ENCODE results near the gene GRIK2.

DNA sequence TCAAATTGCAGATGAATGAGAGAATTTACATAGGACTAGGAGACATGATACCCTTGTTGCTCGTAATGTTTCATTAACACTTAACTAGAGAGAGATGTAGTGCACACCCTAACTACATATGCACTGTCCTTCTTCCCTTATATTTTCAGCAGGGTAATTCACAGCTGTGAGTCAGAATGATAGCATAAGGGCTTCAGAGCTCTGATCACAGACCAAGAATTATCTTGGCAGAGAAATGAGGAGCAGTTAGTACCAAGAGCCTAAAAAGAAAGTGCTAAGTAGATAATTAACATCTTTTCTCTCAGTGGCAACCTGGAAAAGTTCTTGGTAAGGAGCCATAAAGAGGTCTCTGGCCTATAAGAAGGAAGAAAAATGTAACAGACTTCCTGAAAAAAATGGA, 35.8 kb downstream of the GRIK2 start:
- TF ChIP-seq EZH2 (IDR thresholded peaks at IDR 0.05; ENCODE audit: insufficient read depth, low read length), result no peak
- TF ChIP-seq, protein P1, sequence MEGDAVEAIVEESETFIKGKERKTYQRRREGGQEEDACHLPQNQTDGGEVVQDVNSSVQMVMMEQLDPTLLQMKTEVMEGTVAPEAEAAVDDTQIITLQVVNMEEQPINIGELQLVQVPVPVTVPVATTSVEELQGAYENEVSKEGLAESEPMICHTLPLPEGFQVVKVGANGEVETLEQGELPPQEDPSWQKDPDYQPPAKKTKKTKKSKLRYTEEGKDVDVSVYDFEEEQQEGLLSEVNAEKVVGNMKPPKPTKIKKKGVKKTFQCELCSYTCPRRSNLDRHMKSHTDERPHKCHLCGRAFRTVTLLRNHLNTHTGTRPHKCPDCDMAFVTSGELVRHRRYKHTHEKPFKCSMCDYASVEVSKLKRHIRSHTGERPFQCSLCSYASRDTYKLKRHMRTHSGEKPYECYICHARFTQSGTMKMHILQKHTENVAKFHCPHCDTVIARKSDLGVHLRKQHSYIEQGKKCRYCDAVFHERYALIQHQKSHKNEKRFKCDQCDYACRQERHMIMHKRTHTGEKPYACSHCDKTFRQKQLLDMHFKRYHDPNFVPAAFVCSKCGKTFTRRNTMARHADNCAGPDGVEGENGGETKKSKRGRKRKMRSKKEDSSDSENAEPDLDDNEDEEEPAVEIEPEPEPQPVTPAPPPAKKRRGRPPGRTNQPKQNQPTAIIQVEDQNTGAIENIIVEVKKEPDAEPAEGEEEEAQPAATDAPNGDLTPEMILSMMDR (IDR thresholded peaks at IDR 0.05; ENCODE audit: insufficient read depth, low read depth, low read length), result no peak
